Vagina (tissue), 2 donors: ENCODE measurements around the gene CLIC5.

Source experiments
- POLR2A ChIP-seq, 2 donors: fragments of 450-650 bp; IDR thresholded peaks; one replicate each; pipeline ENCODE4 v1.6.1; 2017; ENCODE audit warnings: antibody characterized with exemption in 2 of 2, mild to moderate bottlenecking in 2 of 2, moderate library complexity in 2 of 2
- TF ChIP-seq, protein P1 (sequence below), 3 experiments: fragments of 450-650 bp in 2 of 3; fragments of 200-600 bp in 1 of 3; sonication (generic) in 1 of 3; IDR thresholded peaks; one replicate each; pipeline ENCODE4 v1.5.1; 2017 to 2019; ENCODE audit warnings: antibody characterized with exemption in 3 of 3, mild to moderate bottlenecking in 2 of 3, moderate library complexity in 2 of 3

GRCh38 chr6:45851034-45851400 is 164.6 kb downstream of the CLIC5 start:
- TF ChIP-seq, protein P1, sequence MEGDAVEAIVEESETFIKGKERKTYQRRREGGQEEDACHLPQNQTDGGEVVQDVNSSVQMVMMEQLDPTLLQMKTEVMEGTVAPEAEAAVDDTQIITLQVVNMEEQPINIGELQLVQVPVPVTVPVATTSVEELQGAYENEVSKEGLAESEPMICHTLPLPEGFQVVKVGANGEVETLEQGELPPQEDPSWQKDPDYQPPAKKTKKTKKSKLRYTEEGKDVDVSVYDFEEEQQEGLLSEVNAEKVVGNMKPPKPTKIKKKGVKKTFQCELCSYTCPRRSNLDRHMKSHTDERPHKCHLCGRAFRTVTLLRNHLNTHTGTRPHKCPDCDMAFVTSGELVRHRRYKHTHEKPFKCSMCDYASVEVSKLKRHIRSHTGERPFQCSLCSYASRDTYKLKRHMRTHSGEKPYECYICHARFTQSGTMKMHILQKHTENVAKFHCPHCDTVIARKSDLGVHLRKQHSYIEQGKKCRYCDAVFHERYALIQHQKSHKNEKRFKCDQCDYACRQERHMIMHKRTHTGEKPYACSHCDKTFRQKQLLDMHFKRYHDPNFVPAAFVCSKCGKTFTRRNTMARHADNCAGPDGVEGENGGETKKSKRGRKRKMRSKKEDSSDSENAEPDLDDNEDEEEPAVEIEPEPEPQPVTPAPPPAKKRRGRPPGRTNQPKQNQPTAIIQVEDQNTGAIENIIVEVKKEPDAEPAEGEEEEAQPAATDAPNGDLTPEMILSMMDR (IDR thresholded peaks at IDR 0.05), result no peak
- TF ChIP-seq POLR2A (IDR thresholded peaks at IDR 0.05), result no peak
